ENCODE data around the gene OR2H1.

OR2H1 gene

GRCh38 chr6:29506446-29507067 is 49.6 kb downstream of the OR2H1 start:
- H4K20me1 ChIP-seq (ENCODE audit: insufficient read depth, low read length, poor library complexity, severe bottlenecking): no peaks in the 10 kb centered on the region
- H2AFZ ChIP-seq (ENCODE audit: low read length): no peak overlapping the region
- no peaks in the 10 kb centered on the region for H3K79me2 ChIP-seq (ENCODE audit: insufficient read depth, low read length)
- H3F3A ChIP-seq (ENCODE audit: low read depth): no peaks in the 10 kb centered on the region
- H3K4me2 ChIP-seq (ENCODE audit: low read depth, low read length, poor library complexity, severe bottlenecking): no peak overlapping the region
- no peaks in the 10 kb centered on the region for H3K9me2 ChIP-seq (replicated peaks; ENCODE audit: low read depth, low read length)
- TF ChIP-seq CTCF (conservative IDR thresholded peaks at IDR 0.05; ENCODE audit: low read length) (no peak), EZH2phosphoT487 (IDR thresholded peaks at IDR 0.05; ENCODE audit: borderline replicate concordance) (no peak)
- no peaks in the 10 kb centered on the region for H3K36me3 ChIP-seq (ENCODE audit: insufficient read depth, low read length)
- H3K27me3 ChIP-seq (ENCODE audit: insufficient read depth, low read length, poor library complexity, severe bottlenecking): no peaks in the 10 kb centered on the region
- H3K9me3 ChIP-seq (ENCODE audit: insufficient read depth, low read depth, low read length): no peaks in the 10 kb centered on the region
- peaks cover 6% of the 10 kb centered on the region for H3K4me1 ChIP-seq (ENCODE audit: insufficient read depth, low read length, poor library complexity, severe bottlenecking)
- H3K9ac ChIP-seq (ENCODE audit: low read depth, low read length, poor library complexity, severe bottlenecking): no peak overlapping the region
- H3K4me3 ChIP-seq (ENCODE audit: low read length, poor library complexity, severe bottlenecking): no peak overlapping the region

GRCh38 chr6:29507319-29507718 is 50.4 kb downstream of the OR2H1 start:
- H3K9ac ChIP-seq (ENCODE audit: low read depth, low read length, poor library complexity, severe bottlenecking): no peak overlapping the region
- peaks cover 6% of the 10 kb centered on the region for H3K4me1 ChIP-seq (ENCODE audit: insufficient read depth, low read length, poor library complexity, severe bottlenecking)
- H3K79me2 ChIP-seq (ENCODE audit: insufficient read depth, low read length): no peaks in the 10 kb centered on the region
- H3F3A ChIP-seq (ENCODE audit: low read depth): no peaks in the 10 kb centered on the region
- no peaks in the 10 kb centered on the region for H3K36me3 ChIP-seq (ENCODE audit: insufficient read depth, low read length)
- no peaks in the 10 kb centered on the region for H3K27me3 ChIP-seq (ENCODE audit: insufficient read depth, low read length, poor library complexity, severe bottlenecking)
- no peaks in the 10 kb centered on the region for H3K9me3 ChIP-seq (ENCODE audit: insufficient read depth, low read depth, low read length)
- no peaks in the 10 kb centered on the region for H4K20me1 ChIP-seq (ENCODE audit: insufficient read depth, low read length, poor library complexity, severe bottlenecking)
- TF ChIP-seq CTCF (conservative IDR thresholded peaks at IDR 0.05; ENCODE audit: low read length): no peak
- TF ChIP-seq EZH2phosphoT487 (IDR thresholded peaks at IDR 0.05; ENCODE audit: borderline replicate concordance): no peak
- no peak overlapping the region for H2AFZ ChIP-seq (ENCODE audit: low read length)
- no peaks in the 10 kb centered on the region for H3K9me2 ChIP-seq (replicated peaks; ENCODE audit: low read depth, low read length)
- H3K4me3 ChIP-seq (ENCODE audit: low read length, poor library complexity, severe bottlenecking): no peak overlapping the region
- no peak overlapping the region for H3K4me2 ChIP-seq (ENCODE audit: low read depth, low read length, poor library complexity, severe bottlenecking)

- no peaks in the 10 kb centered on the region for H3F3A ChIP-seq (ENCODE audit: low read depth)
- H3K4me2 ChIP-seq (ENCODE audit: low read depth, low read length, poor library complexity, severe bottlenecking): no peak overlapping the region
- H3K36me3 ChIP-seq (ENCODE audit: insufficient read depth, low read length): no peaks in the 10 kb centered on the region
- H3K4me1 ChIP-seq (ENCODE audit: insufficient read depth, low read length, poor library complexity, severe bottlenecking): peaks cover 18% of the 10 kb centered on the region
- H3K27me3 ChIP-seq (ENCODE audit: insufficient read depth, low read length, poor library complexity, severe bottlenecking): no peaks in the 10 kb centered on the region
- no peaks in the 10 kb centered on the region for H4K20me1 ChIP-seq (ENCODE audit: insufficient read depth, low read length, poor library complexity, severe bottlenecking)
- no peaks in the 10 kb centered on the region for H3K9me2 ChIP-seq (replicated peaks; ENCODE audit: low read depth, low read length)
- H3K9me3 ChIP-seq (ENCODE audit: insufficient read depth, low read depth, low read length): no peaks in the 10 kb centered on the region
- TF ChIP-seq CTCF (conservative IDR thresholded peaks at IDR 0.05; ENCODE audit: low read length) (no peak), EZH2phosphoT487 (IDR thresholded peaks at IDR 0.05; ENCODE audit: borderline replicate concordance) (no peak)
- no peak overlapping the region for H3K4me3 ChIP-seq (ENCODE audit: low read length, poor library complexity, severe bottlenecking)
- H3K79me2 ChIP-seq (ENCODE audit: insufficient read depth, low read length): no peaks in the 10 kb centered on the region
- H2AFZ ChIP-seq (ENCODE audit: low read length): no peak overlapping the region
- H3K9ac ChIP-seq (ENCODE audit: low read depth, low read length, poor library complexity, severe bottlenecking): no peak overlapping the region
Observed at GRCh38 chr6:29509239-29509638, 52.3 kb downstream of the OR2H1 start.
